WERI-Rb-1 (cell line): Measurements from ENCODE around the gene DDX54.

Source experiments
- DNase-seq: peaks from one replicate; pipeline ENCODE4 v3.0.0-alpha.2; 2020
- H3K27ac ChIP-seq: fragments of 250-450 bp; sonication (Bioruptor Pico); 2 replicates; pipeline ENCODE4 v1.5.1; 2020; ENCODE audit warnings: mild to moderate bottlenecking, moderate library complexity
- H3K27me3 ChIP-seq: fragments of 250-450 bp; sonication (Bioruptor Pico); 2 replicates; pipeline ENCODE4 v1.5.1; 2021; ENCODE audit warnings: mild to moderate bottlenecking, low read depth, moderate library complexity; ENCODE audit not compliant: insufficient read depth, severe bottlenecking
- H3K36me3 ChIP-seq: fragments of 250-450 bp; sonication (Bioruptor Pico); 2 replicates; pipeline ENCODE4 v1.5.1; 2020; ENCODE audit warnings: mild to moderate bottlenecking, moderate library complexity
- H3K4me3 ChIP-seq: 2 replicates; pipeline ENCODE4 v1.5.1; 2011; ENCODE audit warnings: low read depth, mild to moderate bottlenecking, control low read depth, low read length
- H3K9me3 ChIP-seq: fragments of 250-450 bp; sonication (Bioruptor Pico); 2 replicates; pipeline ENCODE4 v1.5.1; 2021; ENCODE audit warnings: mild to moderate bottlenecking, moderate library complexity; ENCODE audit not compliant: severe bottlenecking
- TF ChIP-seq, protein P1 (sequence below): IDR thresholded peaks from 2 replicates; pipeline ENCODE4 v1.5.1; 2011; ENCODE audit warnings: low read depth, mild to moderate bottlenecking, control low read depth, inconsistent platforms, low read length

The DDX54 gene

DNA sequence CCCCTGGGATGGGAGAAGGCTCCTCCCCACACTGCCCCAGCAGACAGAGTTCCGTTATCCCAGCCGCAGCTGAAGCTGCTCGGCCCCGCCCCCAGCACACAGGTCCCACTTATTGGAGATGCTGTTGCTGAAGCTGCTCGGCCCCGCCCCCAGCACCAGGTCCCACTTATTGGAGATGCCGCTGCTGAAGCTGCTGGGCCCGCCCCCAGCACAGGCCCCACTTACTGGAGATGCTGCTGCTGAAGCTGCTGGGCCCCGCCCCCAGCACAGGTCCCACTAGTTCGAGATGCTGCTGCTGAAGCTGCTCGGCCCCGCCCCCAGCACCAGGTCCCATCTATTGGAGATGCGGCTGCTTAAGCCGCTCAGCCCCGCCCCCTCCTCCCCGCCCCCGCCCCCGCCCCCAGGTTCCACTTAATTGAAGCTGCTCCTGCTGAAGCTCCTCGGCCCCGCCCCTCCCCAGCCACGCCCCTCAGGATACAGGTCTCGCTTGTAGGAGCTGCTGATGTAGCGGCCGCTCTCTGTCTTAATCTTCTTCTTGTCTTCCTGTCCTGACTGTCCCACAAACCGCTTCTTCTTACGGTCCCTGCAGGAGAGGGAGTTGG is 23.8 kb downstream of the DDX54 start:
- no peaks in the 10 kb centered on the region for H3K27me3 ChIP-seq
- peaks cover 71% of the 10 kb centered on the region for H3K36me3 ChIP-seq
- TF ChIP-seq, protein P1, sequence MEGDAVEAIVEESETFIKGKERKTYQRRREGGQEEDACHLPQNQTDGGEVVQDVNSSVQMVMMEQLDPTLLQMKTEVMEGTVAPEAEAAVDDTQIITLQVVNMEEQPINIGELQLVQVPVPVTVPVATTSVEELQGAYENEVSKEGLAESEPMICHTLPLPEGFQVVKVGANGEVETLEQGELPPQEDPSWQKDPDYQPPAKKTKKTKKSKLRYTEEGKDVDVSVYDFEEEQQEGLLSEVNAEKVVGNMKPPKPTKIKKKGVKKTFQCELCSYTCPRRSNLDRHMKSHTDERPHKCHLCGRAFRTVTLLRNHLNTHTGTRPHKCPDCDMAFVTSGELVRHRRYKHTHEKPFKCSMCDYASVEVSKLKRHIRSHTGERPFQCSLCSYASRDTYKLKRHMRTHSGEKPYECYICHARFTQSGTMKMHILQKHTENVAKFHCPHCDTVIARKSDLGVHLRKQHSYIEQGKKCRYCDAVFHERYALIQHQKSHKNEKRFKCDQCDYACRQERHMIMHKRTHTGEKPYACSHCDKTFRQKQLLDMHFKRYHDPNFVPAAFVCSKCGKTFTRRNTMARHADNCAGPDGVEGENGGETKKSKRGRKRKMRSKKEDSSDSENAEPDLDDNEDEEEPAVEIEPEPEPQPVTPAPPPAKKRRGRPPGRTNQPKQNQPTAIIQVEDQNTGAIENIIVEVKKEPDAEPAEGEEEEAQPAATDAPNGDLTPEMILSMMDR: no peak
- peak; percentile 97 for DNase-seq
- no peaks in the 10 kb centered on the region for H3K9me3 ChIP-seq
- H3K27ac ChIP-seq: peak overlapping the region; percentile 84
- H3K4me3 ChIP-seq: no peak overlapping the region

DNA sequence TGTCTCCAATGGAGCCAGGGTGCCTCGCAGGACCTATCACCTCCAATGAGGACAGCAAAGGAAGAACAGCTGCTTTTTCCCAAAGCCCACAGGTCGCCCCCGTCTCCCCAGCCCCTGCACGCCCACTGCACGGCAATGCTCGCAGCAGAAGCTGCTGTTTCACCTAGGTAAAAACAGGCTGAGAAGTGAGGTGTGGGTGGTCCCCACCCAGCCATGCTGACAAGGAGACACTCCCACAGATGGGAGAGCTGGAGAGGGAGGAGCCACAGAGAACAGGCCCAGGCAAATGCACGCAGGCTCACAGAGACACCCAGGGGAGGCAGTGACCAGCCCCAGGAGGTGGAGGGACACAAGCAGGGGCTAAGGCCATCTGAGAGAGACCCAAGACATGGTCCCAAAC is 25.3 kb downstream of the DDX54 start:
- H3K9me3 ChIP-seq: no peaks in the 10 kb centered on the region
- peak overlapping the region; percentile 63 for H3K27ac ChIP-seq
- no peaks in the 10 kb centered on the region for H3K27me3 ChIP-seq
- TF ChIP-seq, protein P1: no peak
- no peak overlapping the region for H3K4me3 ChIP-seq
- H3K36me3 ChIP-seq: peaks cover 57% of the 10 kb centered on the region
- peak; percentile 59 for DNase-seq

DNA sequence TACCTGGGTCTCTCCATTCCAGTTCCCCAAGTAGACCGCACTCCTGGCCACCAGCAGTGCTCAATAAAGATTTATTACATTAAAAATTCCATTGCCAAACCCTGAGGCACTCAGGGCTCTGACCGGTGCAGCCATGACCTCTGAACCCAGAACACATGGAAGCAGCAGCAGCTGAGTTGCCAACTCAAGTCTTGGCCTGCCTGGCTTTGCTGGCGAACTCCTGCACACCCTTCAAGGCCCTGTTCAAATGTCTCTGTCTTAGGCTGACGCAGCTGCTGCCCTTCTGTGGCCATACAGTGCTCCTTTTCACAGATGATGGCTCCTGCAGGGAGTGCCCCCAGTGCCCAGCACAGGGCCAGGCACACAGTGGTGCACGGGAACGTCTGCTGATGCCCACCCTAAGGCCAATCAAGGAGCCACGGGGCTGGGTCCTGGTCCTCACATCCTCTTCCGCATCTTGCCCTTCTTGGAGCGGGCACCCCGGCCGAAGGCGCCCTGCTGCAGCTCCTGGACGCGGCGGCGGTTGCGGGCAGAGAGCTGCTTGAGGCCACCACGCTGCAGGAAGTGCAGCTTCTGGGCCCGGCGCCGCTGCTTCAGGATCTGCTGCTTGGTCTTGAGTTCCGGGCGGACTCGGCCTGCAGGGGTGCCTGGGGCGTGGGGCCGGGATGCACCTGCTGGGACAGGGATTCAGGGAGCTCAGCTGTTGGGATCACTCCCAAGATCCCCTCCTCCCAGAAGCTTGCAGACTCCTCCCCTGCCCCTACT is 26.7 kb downstream of the DDX54 start:
- Histone ChIP-seq H3K27me3 (no peaks in the 10 kb centered on the region), H3K36me3 (peaks cover 46% of the 10 kb centered on the region), H3K27ac (no peak overlapping the region), H3K9me3 (no peaks in the 10 kb centered on the region), H3K4me3 (no peak overlapping the region)
- DNase-seq: no peak
- TF ChIP-seq, protein P1: no peak

DNA sequence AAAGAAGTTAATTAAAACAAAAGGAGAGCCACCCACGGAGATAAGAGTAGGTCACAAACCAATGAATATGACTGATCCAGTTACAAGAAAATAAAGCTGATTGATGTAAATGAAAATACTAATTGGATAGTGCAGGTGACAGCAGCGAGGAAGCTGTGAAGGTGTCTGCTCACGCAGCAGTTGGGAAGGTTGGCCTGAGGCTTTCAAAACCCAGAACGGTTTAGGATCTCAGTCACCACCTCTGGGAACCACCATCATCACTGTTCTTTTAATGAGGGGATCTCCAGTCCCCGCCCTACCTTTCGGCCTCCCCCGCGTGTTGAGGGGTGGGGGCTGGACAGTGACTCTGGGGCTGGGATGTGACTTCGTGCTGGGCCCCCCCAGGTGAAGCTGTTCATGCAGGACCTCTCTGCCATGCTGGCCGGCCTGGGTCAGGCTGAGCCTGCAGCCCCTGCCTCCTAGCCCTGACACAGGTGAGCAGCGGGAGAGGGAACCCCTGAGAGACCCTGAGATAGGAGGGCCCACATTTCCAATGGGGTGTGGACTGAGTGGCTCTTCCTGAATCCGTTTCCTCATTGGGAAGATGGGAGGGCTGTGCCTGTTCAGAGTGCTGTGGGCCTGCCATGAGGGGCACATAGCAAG is 27.9 kb downstream of the DDX54 start:
- H3K27me3 ChIP-seq: no peaks in the 10 kb centered on the region
- no peak for DNase-seq
- H3K27ac ChIP-seq: peak overlapping the region; percentile 58; the same call in 1 of the 2 replicates
- peaks cover 37% of the 10 kb centered on the region for H3K36me3 ChIP-seq
- TF ChIP-seq, protein P1: no peak
- no peak overlapping the region for H3K4me3 ChIP-seq
- H3K9me3 ChIP-seq: no peaks in the 10 kb centered on the region

DNA sequence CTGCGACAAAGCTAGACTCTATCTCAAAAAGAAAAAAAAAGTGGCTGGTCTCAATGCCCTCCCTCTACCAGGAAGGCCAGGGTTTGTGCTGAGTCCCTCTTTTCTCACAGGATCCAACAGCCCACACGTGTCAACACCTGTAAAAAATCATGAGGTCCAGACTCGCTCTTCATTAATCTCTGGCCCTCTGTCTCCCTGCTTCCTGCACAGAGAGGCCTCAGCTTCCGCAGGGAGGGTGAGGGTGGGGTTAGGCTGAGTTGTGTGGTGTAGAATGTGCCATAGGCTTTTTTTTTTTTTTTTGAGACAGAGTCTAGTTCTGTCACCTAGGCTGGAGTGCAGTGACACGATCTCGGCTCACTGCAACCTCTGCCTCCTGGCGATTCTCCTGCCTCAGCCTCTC is 29.6 kb downstream of the DDX54 start:
- peaks cover 35% of the 10 kb centered on the region for H3K36me3 ChIP-seq
- no peak for DNase-seq
- H3K9me3 ChIP-seq: no peaks in the 10 kb centered on the region
- H3K4me3 ChIP-seq: no peak overlapping the region
- peak overlapping the region; percentile 58 for H3K27ac ChIP-seq
- TF ChIP-seq, protein P1: no peak
- H3K27me3 ChIP-seq: no peaks in the 10 kb centered on the region
